Measurements from ENCODE around the gene LEKR1. TPM values are rescaled to one million over a fixed set of nuclear protein-coding genes. Genes with fewer than 3 reads are reported as not detected.
"Not testable (repeated sequence)": the region's sequence is repeated elsewhere in the genome, so short reads cannot be mapped to it uniquely, and the experiment has no call there.

Gene LEKR1
- total and polyA plus RNA-seq, 7 donors: 0.12 to 0.79 (median 0.32) TPM; not detected in 2

- 69 to 78% (median 76%) methylated on average over 1 of the region's 1 CpG for WGBS, 3 donors
- Histone ChIP-seq H3K27me3 (ENCODE audit: insufficient read depth in 3 of 3, low read length in 2 of 3) (no peaks in the 10 kb centered on the region), H3K27ac (no peak overlapping the region), H3K4me3 (no peak overlapping the region), H3K36me3 (ENCODE audit: insufficient read depth in 1 of 2, low read depth in 1 of 2) (no peaks in the 10 kb centered on the region), H3K9me3 (peaks cover 5% of the 10 kb centered on the region), H3K4me1 (no peaks in the 10 kb centered on the region)
- DNase-seq (no peak), ATAC-seq (no peak)
- TF ChIP-seq, protein P1, sequence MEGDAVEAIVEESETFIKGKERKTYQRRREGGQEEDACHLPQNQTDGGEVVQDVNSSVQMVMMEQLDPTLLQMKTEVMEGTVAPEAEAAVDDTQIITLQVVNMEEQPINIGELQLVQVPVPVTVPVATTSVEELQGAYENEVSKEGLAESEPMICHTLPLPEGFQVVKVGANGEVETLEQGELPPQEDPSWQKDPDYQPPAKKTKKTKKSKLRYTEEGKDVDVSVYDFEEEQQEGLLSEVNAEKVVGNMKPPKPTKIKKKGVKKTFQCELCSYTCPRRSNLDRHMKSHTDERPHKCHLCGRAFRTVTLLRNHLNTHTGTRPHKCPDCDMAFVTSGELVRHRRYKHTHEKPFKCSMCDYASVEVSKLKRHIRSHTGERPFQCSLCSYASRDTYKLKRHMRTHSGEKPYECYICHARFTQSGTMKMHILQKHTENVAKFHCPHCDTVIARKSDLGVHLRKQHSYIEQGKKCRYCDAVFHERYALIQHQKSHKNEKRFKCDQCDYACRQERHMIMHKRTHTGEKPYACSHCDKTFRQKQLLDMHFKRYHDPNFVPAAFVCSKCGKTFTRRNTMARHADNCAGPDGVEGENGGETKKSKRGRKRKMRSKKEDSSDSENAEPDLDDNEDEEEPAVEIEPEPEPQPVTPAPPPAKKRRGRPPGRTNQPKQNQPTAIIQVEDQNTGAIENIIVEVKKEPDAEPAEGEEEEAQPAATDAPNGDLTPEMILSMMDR (IDR thresholded peaks at IDR 0.05): no peak
- intact Hi-C loops (cut with DNase I): no loop called here
Measured at GRCh38 chr3:156892701-156893100, 66.5 kb downstream of the LEKR1 start.

DNA sequence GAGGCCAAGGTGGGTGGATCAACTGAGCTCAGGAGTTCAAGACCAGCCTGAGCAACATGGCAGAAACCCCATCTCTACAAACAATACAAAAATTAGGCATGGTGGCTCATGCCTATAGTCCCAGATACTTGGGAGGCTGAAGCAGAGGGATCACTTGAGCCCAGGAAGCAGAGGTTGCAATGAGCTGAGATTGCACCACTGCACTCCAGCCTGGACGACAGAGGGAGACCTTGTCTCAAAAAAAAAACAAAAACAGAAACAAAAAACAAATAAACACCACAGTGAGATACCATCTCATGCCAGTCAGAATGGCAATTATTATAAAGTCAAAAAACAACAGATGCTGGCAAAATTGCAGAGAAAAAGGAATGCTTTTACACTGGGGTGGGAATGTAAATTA is 69.2 kb downstream of the LEKR1 start:
- ATAC-seq; DNase-seq; H3K27ac ChIP-seq; H3K27me3 ChIP-seq (ENCODE audit: insufficient read depth in 3 of 3, low read length in 2 of 3); H3K9me3 ChIP-seq; intact Hi-C loops (cut with DNase I); H3K4me3 ChIP-seq; H3K4me1 ChIP-seq; H3K36me3 ChIP-seq (ENCODE audit: insufficient read depth in 1 of 2, low read depth in 1 of 2): not testable (repeated sequence)
- WGBS, 3 donors: 74 to 87% (median 80%) methylated on average over 1 of the region's 1 CpG

- H3K9me3 ChIP-seq; DNase-seq; H3K27ac ChIP-seq; intact Hi-C loops (cut with DNase I); H3K4me1 ChIP-seq; H3K27me3 ChIP-seq (ENCODE audit: insufficient read depth in 3 of 3, low read length in 2 of 3); H3K36me3 ChIP-seq (ENCODE audit: insufficient read depth in 1 of 2, low read depth in 1 of 2); ATAC-seq; H3K4me3 ChIP-seq: not testable (repeated sequence)
- WGBS, 3 donors: 78 to 88% (median 85%) methylated on average over 1 of the region's 1 CpG
Measured at GRCh38 chr3:156897851-156898250, 71.7 kb downstream of the LEKR1 start.

DNA sequence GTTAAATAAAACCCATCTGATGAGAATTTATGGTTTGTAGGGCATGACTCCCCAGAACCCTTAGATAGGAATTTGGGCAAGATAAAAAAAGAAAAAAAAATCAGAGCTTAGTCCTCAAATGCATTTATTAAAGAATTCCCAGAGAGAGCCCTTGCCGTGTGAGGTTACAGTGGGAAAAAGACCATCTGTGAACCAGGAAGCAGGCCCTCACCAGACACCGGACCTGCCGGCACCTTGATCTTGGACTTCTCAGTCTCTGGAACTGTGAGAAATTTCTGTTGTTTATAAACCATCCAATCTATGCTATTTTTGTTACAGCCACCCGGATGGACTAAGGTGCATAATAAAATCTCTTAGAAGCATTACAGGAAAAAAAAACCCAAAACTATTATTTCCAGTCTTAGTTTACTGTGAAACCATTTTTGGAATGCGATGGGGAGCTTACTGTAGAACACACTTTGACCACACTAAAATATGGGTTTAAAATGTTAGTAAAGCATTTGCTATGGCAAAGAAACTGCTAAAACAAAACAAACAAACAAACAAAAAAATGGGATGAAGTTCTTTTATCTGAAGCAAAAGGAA is 72.2 kb downstream of the LEKR1 start:
- DNase-seq (no peak), ATAC-seq (no peak)
- H3K27ac ChIP-seq: no peak overlapping the region
- H3K4me1 ChIP-seq: no peaks in the 10 kb centered on the region
- intact Hi-C loops (cut with DNase I): no loop called here
- H3K4me3 ChIP-seq: no peak overlapping the region
- H3K27me3 ChIP-seq (ENCODE audit: insufficient read depth in 3 of 3, low read length in 2 of 3): no peaks in the 10 kb centered on the region
- H3K9me3 ChIP-seq: peaks cover 5% of the 10 kb centered on the region
- no peaks in the 10 kb centered on the region for H3K36me3 ChIP-seq (ENCODE audit: insufficient read depth in 1 of 2, low read depth in 1 of 2)
- TF ChIP-seq, protein P1 (IDR thresholded peaks at IDR 0.05): no peak
- WGBS, 3 donors: 38 to 46% (median 43%) methylated on average over 5 of the region's 5 CpGs

- Histone ChIP-seq H3K27ac (no peak overlapping the region), H3K9me3 (no peaks in the 10 kb centered on the region), H3K27me3 (ENCODE audit: insufficient read depth in 3 of 3, low read length in 2 of 3) (no peaks in the 10 kb centered on the region), H3K36me3 (ENCODE audit: insufficient read depth in 1 of 2, low read depth in 1 of 2) (no peaks in the 10 kb centered on the region), H3K4me1 (no peaks in the 10 kb centered on the region), H3K4me3 (no peak overlapping the region)
- TF ChIP-seq, protein P1 (IDR thresholded peaks at IDR 0.05): no peak
- ATAC-seq: no peak
- DNase-seq: no peak
- intact Hi-C loops (cut with DNase I): no loop called here
- 59 to 77% (median 67%) methylated on average over 1 of the region's 1 CpG for whole genome bisulfite sequencing, 3 donors
Measured at GRCh38 chr3:156899951-156900350, 73.8 kb downstream of the LEKR1 start.

GRCh38 chr3:156902916-156903315 is 76.8 kb downstream of the LEKR1 start:
- Histone ChIP-seq H3K36me3 (ENCODE audit: insufficient read depth in 1 of 2, low read depth in 1 of 2) (no peaks in the 10 kb centered on the region), H3K9me3 (no peaks in the 10 kb centered on the region), H3K27me3 (ENCODE audit: insufficient read depth in 3 of 3, low read length in 2 of 3) (no peaks in the 10 kb centered on the region), H3K4me1 (no peaks in the 10 kb centered on the region), H3K27ac (no peak overlapping the region), H3K4me3 (no peak overlapping the region)
- DNase-seq (no peak), ATAC-seq (no peak)
- TF ChIP-seq, protein P1 (IDR thresholded peaks at IDR 0.05): no peak
- intact Hi-C loops (cut with DNase I): no loop called here

Measured in psoas muscle (tissue), 8 donors.